ENCODE measurements around the gene CCDC170. TPM values are rescaled to one million over a fixed set of nuclear protein-coding genes. Genes with fewer than 3 reads are reported as not detected.

CCDC170 gene
- total RNA-seq, 2 experiments from 2014 or later = not detected

DNA sequence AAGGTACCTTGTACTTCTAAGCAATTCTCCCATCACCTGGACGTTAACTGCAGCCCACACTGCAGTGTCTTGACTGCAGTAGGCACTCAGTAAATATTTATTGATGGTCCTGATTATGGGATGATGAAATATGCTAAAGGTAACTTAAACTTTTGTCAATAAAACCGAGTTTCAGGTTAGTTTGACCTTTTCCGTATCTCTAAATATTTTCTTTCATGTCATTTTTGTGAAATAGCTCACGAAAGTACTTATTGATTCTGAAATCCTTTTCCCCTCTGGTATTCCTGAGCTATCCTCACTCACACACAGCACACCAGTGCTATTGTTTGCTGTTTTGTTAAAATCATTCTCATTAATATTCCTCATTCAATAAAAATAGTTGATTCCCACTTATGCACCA lies 164.3 kb downstream of the CCDC170 start:
- Histone ChIP-seq H3K36me3 (ENCODE audit: insufficient read depth, low read length) (no peaks in the 10 kb centered on the region), H3K9me3 (ENCODE audit: control insufficient read depth in 1 of 2, insufficient read depth in 1 of 2, low read length in 2 of 2) (peaks cover 0 to 5% of the 10 kb centered on the region in 2 experiments), H3K4me3 (ENCODE audit: low read length) (no peak overlapping the region), H3K27me3 (ENCODE audit: control insufficient read depth in 1 of 2, insufficient read depth in 2 of 2, low read length in 2 of 2) (no peaks in the 10 kb centered on the region), H3K27ac (ENCODE audit: low read depth in 1 of 2, low read length in 2 of 2) (no peak overlapping the region), H3K4me1 (ENCODE audit: insufficient read depth, low read length) (no peaks in the 10 kb centered on the region)
- ChIA-PET POLR2A (no interaction called here), CTCF (no interaction called here)
- DNase-seq = no peak
- intact Hi-C loops (cut with DNase I, micrococcal nuclease) = no loop called here
- peaks cover 19% of the 10 kb centered on the region for H3K27me3 Mint-ChIP-seq
- no peak overlapping the region for H3K4me3 Mint-ChIP-seq
- ATAC-seq (ENCODE audit: poor library complexity) = no peak
- H3K36me3 Mint-ChIP-seq (ENCODE audit: low read depth) = no peaks in the 10 kb centered on the region
- TF ChIP-seq, protein P1, sequence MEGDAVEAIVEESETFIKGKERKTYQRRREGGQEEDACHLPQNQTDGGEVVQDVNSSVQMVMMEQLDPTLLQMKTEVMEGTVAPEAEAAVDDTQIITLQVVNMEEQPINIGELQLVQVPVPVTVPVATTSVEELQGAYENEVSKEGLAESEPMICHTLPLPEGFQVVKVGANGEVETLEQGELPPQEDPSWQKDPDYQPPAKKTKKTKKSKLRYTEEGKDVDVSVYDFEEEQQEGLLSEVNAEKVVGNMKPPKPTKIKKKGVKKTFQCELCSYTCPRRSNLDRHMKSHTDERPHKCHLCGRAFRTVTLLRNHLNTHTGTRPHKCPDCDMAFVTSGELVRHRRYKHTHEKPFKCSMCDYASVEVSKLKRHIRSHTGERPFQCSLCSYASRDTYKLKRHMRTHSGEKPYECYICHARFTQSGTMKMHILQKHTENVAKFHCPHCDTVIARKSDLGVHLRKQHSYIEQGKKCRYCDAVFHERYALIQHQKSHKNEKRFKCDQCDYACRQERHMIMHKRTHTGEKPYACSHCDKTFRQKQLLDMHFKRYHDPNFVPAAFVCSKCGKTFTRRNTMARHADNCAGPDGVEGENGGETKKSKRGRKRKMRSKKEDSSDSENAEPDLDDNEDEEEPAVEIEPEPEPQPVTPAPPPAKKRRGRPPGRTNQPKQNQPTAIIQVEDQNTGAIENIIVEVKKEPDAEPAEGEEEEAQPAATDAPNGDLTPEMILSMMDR (IDR thresholded peaks at IDR 0.05) = no peak
- no peak overlapping the region for H3K27ac Mint-ChIP-seq
- no peaks in the 10 kb centered on the region for H3K4me1 Mint-ChIP-seq (ENCODE audit: low read depth)
- peaks cover 4% of the 10 kb centered on the region for H3K9me3 Mint-ChIP-seq

DNA sequence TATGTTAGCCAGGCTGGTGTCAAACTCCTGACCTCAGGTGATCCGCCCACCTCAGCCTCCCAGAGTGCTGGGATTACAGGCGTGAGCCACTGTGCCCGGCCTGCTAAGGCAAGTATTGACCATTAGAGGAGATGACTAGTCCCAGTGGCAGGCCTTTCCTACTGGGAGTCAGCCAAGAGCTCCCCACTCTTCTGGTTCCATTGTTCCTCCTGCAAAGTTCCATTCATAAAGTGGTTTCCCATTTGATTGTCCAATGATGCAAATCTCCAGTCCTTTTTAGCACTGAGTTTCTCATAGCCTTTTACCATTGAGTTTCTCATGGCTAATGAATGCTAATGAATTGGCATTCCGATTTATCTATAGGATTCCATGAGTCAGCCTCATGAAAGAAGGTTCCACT lies 165.4 kb downstream of the CCDC170 start:
- H3K36me3 Mint-ChIP-seq (ENCODE audit: low read depth) = no peaks in the 10 kb centered on the region

DNA sequence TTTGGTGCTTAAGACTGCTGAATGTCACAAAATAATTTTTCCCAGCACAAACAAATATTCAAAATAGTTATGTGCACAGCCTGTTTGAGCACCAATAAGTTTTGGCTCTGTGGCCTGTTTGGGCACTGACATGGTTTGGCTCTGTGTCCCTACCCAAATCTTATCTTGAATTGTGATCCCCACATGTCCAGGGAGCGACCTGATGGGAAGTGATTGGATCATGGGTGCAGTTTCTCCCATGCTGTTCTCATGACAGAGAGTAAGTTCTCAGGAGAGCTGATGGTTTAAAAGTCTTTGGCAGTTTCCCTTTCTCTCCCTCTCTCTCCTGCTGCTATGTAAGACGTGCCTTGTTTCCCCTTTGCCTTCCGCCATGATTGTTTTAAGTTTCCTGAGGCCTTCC lies 167.7 kb downstream of the CCDC170 start:
- CTCF ChIA-PET = no interaction called here
- peaks cover 26% of the 10 kb centered on the region for H3K27me3 Mint-ChIP-seq
- no peaks in the 10 kb centered on the region for H3K36me3 ChIP-seq (ENCODE audit: insufficient read depth, low read length)
- DNase-seq = no peak
- ATAC-seq (ENCODE audit: poor library complexity) = no peak
- H3K27me3 ChIP-seq (ENCODE audit: control insufficient read depth in 1 of 2, insufficient read depth in 2 of 2, low read length in 2 of 2) = no peaks in the 10 kb centered on the region
- TF ChIP-seq, protein P1 (IDR thresholded peaks at IDR 0.05) = no peak
- no peaks in the 10 kb centered on the region for H3K36me3 Mint-ChIP-seq (ENCODE audit: low read depth)
- H3K27ac ChIP-seq (ENCODE audit: low read depth in 1 of 2, low read length in 2 of 2) = no peak overlapping the region
- no peaks in the 10 kb centered on the region for H3K4me1 Mint-ChIP-seq (ENCODE audit: low read depth)
- intact Hi-C loops (cut with DNase I, micrococcal nuclease) = no loop called here
- H3K4me1 ChIP-seq (ENCODE audit: insufficient read depth, low read length) = no peaks in the 10 kb centered on the region
- H3K9me3 ChIP-seq (ENCODE audit: control insufficient read depth in 1 of 2, insufficient read depth in 1 of 2, low read length in 2 of 2) = no peaks in the 10 kb centered on the region
- no peak overlapping the region for H3K4me3 ChIP-seq (ENCODE audit: low read length)
- no peak overlapping the region for H3K27ac Mint-ChIP-seq
- no peaks in the 10 kb centered on the region for H3K9me3 Mint-ChIP-seq
- no peak overlapping the region for H3K4me3 Mint-ChIP-seq
- POLR2A ChIA-PET = no interaction called here

More for the DNA sequence above, 165.4 kb downstream of the CCDC170 start:
- Histone ChIP-seq H3K27me3 (ENCODE audit: control insufficient read depth in 1 of 2, insufficient read depth in 2 of 2, low read length in 2 of 2) (no peaks in the 10 kb centered on the region), H3K27ac (ENCODE audit: low read depth in 1 of 2, low read length in 2 of 2) (no peak overlapping the region), H3K36me3 (ENCODE audit: insufficient read depth, low read length) (no peaks in the 10 kb centered on the region), H3K4me3 (ENCODE audit: low read length) (no peak overlapping the region), H3K4me1 (ENCODE audit: insufficient read depth, low read length) (no peaks in the 10 kb centered on the region), H3K9me3 (ENCODE audit: control insufficient read depth in 1 of 2, insufficient read depth in 1 of 2, low read length in 2 of 2) (peaks cover 0 to 5% of the 10 kb centered on the region in 2 experiments)
- H3K4me1 Mint-ChIP-seq (ENCODE audit: low read depth) = no peaks in the 10 kb centered on the region
- DNase-seq = no peak
- peaks cover 26% of the 10 kb centered on the region for H3K27me3 Mint-ChIP-seq
- intact Hi-C loops (cut with DNase I, micrococcal nuclease) = no loop called here
- CTCF ChIA-PET = no interaction called here
- POLR2A ChIA-PET = no interaction called here
- H3K4me3 Mint-ChIP-seq = no peak overlapping the region
- H3K27ac Mint-ChIP-seq = no peak overlapping the region
- TF ChIP-seq, protein P1 (IDR thresholded peaks at IDR 0.05) = no peak
- no peak for ATAC-seq (ENCODE audit: poor library complexity)
- peaks cover 4% of the 10 kb centered on the region for H3K9me3 Mint-ChIP-seq
